Caco-2 (cell line): ENCODE data around the gene GRK4. TPM values are rescaled to one million over a fixed set of nuclear protein-coding genes. Genes with fewer than 3 reads are reported as not detected.

Source experiments
- BruUV-seq: library from RNA; stranded (reverse); fragments of 400-500 nt; replicated peaks from 2 replicates; lab custom pipeline; 2021; lab: Mats Ljungman, UMichigan
- CTCF ChIA-PET: fragments of 300-600 bp; sonication (Branson Sonifier 250); formaldehyde crosslinking; loops from one replicate; lab custom pipeline; 2022; ENCODE audit warnings: antibody characterized with exemption; lab: Charles Lee
- POLR2A ChIA-PET: fragments of 300-600 bp; sonication (Branson Sonifier 250); formaldehyde crosslinking; loops from one replicate; lab custom pipeline; 2022; ENCODE audit warnings: antibody characterized with exemption; lab: Charles Lee
- DNase-seq, 2 experiments: peaks; one replicate each; pipeline versions ENCODE4 v3.0.0 to v3.0.0-alpha.2; 2020 to 2022
- H3K27me3 ChIP-seq: replicated peaks from 2 replicates; pipeline ENCODE4 v1.6.0; 2011; ENCODE audit warnings: low read length; ENCODE audit not compliant: control insufficient read depth, insufficient read depth
- H3K36me3 ChIP-seq: 2 replicates; pipeline ENCODE4 v1.5.1; 2011; ENCODE audit warnings: low read length; ENCODE audit not compliant: control insufficient read depth, insufficient read depth
- H3K4me1 ChIP-seq: fragments of 250-450 bp; sonication (Bioruptor Pico); 2 replicates; pipeline ENCODE4 v1.5.1; 2020; ENCODE audit warnings: mild to moderate bottlenecking
- H3K4me3 ChIP-seq: 2 replicates; pipeline ENCODE4 v1.5.1; 2011; ENCODE audit warnings: low read depth, mild to moderate bottlenecking, control low read depth, low read length
- H3K9me3 ChIP-seq: fragments of 250-450 bp; sonication (Bioruptor Pico); 2 replicates; pipeline ENCODE4 v1.5.1; 2020; ENCODE audit warnings: mild to moderate bottlenecking, moderate library complexity
- H3K27ac Mint-ChIP-seq: one replicate; pipeline ENCODE4 v1.8.0; 2022; ENCODE audit warnings: mixed read lengths; ENCODE audit not compliant: unreplicated experiment
- H3K27me3 Mint-ChIP-seq: one replicate; pipeline ENCODE4 v1.8.0; 2022; ENCODE audit warnings: mixed read lengths; ENCODE audit not compliant: insufficient read depth, unreplicated experiment
- H3K36me3 Mint-ChIP-seq: one replicate; pipeline ENCODE4 v1.8.0; 2022; ENCODE audit warnings: mild to moderate bottlenecking, mixed read lengths; ENCODE audit not compliant: insufficient read depth, unreplicated experiment
- H3K4me1 Mint-ChIP-seq: one replicate; pipeline ENCODE4 v1.8.0; 2022; ENCODE audit warnings: low read depth, mixed read lengths; ENCODE audit not compliant: unreplicated experiment
- H3K4me3 Mint-ChIP-seq: one replicate; pipeline ENCODE4 v1.8.0; 2022; ENCODE audit warnings: mild to moderate bottlenecking, moderate library complexity, mixed read lengths; ENCODE audit not compliant: unreplicated experiment
- H3K9me3 Mint-ChIP-seq: one replicate; pipeline ENCODE4 v1.8.0; 2022; ENCODE audit warnings: mixed read lengths; ENCODE audit not compliant: unreplicated experiment
- intact Hi-C: fragments of 100-400 bp; cut with micrococcal nuclease; formaldehyde crosslinking; loops from one replicate; pipeline ENCODE4 v1.10.0; 2022; ENCODE audit not compliant: unreplicated experiment
- total RNA-seq: library from RNA; stranded (reverse); gene quantifications from 2 replicates; pipeline ENCODE4 v1.2.3, GENCODE V29; 2022
- TF ChIP-seq, protein P1 (sequence below), 2 experiments: fragments of 200-600 bp in 1 of 2; IDR thresholded peaks; 1 replicate in 1 of 2; 2 replicates in 1 of 2; pipeline versions ENCODE4 v1.5.1 to v1.8.0; 2011 to 2022; ENCODE audit warnings: antibody characterized with exemption in 1 of 2, control low read depth in 1 of 2, inconsistent platforms in 1 of 2, low read depth in 1 of 2, low read length in 1 of 2, mild to moderate bottlenecking in 1 of 2, moderate library complexity in 1 of 2; ENCODE audit not compliant: insufficient read depth in 1 of 2, severe bottlenecking in 1 of 2, unreplicated experiment in 1 of 2

GRK4 gene
- total RNA-seq, 1 experiment from 2014 or later: 7.1 TPM

DNA sequence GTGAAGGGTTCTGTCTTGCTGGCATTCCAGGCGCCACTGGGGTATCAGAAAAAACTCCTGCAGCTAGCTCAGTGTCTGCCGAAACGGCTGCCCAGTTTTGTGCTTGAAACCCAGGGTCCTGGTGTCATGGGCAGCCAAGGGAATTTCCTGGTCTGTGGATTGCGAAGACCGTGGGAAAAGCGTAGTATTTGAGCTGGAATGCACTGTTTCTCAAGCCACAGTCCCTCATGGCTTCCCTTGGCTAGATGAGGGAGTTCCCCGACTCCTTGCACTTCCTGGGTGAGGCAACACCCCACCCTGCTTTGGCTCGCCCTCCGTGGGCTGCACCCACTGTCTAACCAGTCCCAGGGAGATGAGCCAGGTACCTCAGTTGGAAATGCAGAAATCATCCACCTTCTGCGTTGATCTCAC is 40.2 kb upstream of the GRK4 start:
- Histone ChIP-seq H3K4me3 (no peak overlapping the region), H3K9me3 (no peaks in the 10 kb centered on the region), H3K36me3 (no peaks in the 10 kb centered on the region; the same call in none of the 2 replicates), H3K4me1 (no peaks in the 10 kb centered on the region), H3K27me3 (no peaks in the 10 kb centered on the region)
- Mint-ChIP-seq H3K9me3 (peaks cover 11% of the 10 kb centered on the region), H3K27me3 (no peaks in the 10 kb centered on the region), H3K36me3 (peaks cover 62% of the 10 kb centered on the region), H3K27ac (no peak overlapping the region), H3K4me3 (no peak overlapping the region), H3K4me1 (no peaks in the 10 kb centered on the region)
- peak in 1 of 2 experiments; percentile 12 for DNase-seq
- TF ChIP-seq, protein P1, sequence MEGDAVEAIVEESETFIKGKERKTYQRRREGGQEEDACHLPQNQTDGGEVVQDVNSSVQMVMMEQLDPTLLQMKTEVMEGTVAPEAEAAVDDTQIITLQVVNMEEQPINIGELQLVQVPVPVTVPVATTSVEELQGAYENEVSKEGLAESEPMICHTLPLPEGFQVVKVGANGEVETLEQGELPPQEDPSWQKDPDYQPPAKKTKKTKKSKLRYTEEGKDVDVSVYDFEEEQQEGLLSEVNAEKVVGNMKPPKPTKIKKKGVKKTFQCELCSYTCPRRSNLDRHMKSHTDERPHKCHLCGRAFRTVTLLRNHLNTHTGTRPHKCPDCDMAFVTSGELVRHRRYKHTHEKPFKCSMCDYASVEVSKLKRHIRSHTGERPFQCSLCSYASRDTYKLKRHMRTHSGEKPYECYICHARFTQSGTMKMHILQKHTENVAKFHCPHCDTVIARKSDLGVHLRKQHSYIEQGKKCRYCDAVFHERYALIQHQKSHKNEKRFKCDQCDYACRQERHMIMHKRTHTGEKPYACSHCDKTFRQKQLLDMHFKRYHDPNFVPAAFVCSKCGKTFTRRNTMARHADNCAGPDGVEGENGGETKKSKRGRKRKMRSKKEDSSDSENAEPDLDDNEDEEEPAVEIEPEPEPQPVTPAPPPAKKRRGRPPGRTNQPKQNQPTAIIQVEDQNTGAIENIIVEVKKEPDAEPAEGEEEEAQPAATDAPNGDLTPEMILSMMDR (IDR thresholded peaks at IDR 0.05; ENCODE audit: insufficient read depth in 1 of 2, low read depth in 1 of 2, low read length in 1 of 2, severe bottlenecking in 1 of 2, unreplicated experiment in 1 of 2): no peak
- POLR2A ChIA-PET: no interaction called here
- BruUV-seq: no TSS peak
- CTCF ChIA-PET: no interaction called here
- intact Hi-C loops: no loop called here

DNA sequence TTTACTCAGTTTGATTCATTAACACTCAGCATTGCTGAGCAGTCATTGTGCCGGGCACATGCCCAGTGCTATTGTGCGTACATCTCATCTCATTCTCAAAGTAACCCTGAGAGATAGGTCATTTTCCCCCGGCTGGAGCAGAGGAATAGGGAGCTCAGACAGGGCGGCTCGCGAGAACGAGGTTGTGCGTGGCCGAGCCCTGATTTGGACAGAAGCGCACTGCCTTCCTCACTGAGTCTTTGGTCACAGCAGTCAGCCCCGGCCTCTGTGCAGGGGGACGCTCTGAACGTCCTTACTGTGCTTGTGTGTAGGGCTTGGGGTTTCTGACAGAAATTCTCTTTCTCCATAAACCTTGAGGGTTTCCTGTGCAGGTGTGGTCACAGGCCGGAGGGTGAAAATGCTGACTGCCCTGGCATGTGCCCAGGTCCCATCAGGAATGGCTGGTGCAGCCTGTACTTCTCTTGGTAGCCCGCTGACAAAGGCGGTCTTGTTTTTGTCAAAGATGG is 39.6 kb upstream of the GRK4 start:
- TF ChIP-seq, protein P1 (IDR thresholded peaks at IDR 0.05; ENCODE audit: insufficient read depth in 1 of 2, low read depth in 1 of 2, low read length in 1 of 2, severe bottlenecking in 1 of 2, unreplicated experiment in 1 of 2): no peak
- no peaks in the 10 kb centered on the region for H3K4me1 ChIP-seq
- no peaks in the 10 kb centered on the region for H3K4me1 Mint-ChIP-seq
- H3K27me3 ChIP-seq: no peaks in the 10 kb centered on the region
- ChIA-PET POLR2A (no interaction called here), CTCF (no interaction called here)
- DNase-seq: no peak
- H3K36me3 Mint-ChIP-seq: peaks cover 64% of the 10 kb centered on the region
- intact Hi-C loops: no loop called here
- H3K9me3 Mint-ChIP-seq: peaks cover 11% of the 10 kb centered on the region
- H3K36me3 ChIP-seq: no peaks in the 10 kb centered on the region; the same call in none of the 2 replicates
- H3K4me3 ChIP-seq: no peak overlapping the region
- no TSS peak for BruUV-seq
- H3K27me3 Mint-ChIP-seq: no peaks in the 10 kb centered on the region
- no peak overlapping the region for H3K27ac Mint-ChIP-seq
- H3K4me3 Mint-ChIP-seq: no peak overlapping the region
- H3K9me3 ChIP-seq: no peaks in the 10 kb centered on the region

- Histone ChIP-seq H3K27me3 (no peaks in the 10 kb centered on the region), H3K4me1 (no peaks in the 10 kb centered on the region), H3K36me3 (no peaks in the 10 kb centered on the region; the same call in none of the 2 replicates), H3K9me3 (no peaks in the 10 kb centered on the region), H3K4me3 (no peak overlapping the region)
- CTCF ChIA-PET: no interaction called here
- H3K9me3 Mint-ChIP-seq: peaks cover 10% of the 10 kb centered on the region
- peaks cover 67% of the 10 kb centered on the region for H3K36me3 Mint-ChIP-seq
- no peaks in the 10 kb centered on the region for H3K27me3 Mint-ChIP-seq
- H3K4me1 Mint-ChIP-seq: no peaks in the 10 kb centered on the region
- H3K27ac Mint-ChIP-seq: no peak overlapping the region
- peak in 1 of 2 experiments; percentile 1 for DNase-seq
- H3K4me3 Mint-ChIP-seq: no peak overlapping the region
- intact Hi-C loops: no loop called here
- TF ChIP-seq, protein P1 (IDR thresholded peaks at IDR 0.05; ENCODE audit: insufficient read depth in 1 of 2, low read depth in 1 of 2, low read length in 1 of 2, severe bottlenecking in 1 of 2, unreplicated experiment in 1 of 2): no peak
- POLR2A ChIA-PET: no interaction called here
- no TSS peak for BruUV-seq
These were observed 39.1 kb upstream of the GRK4 start for GRCh38 chr4:2924286-2924685.
